ENCODE measurements around the gene STXBP5. TPM values are rescaled to one million over a fixed set of nuclear protein-coding genes. Genes with fewer than 3 reads are reported as not detected.

STXBP5 gene
- total and polyA plus RNA-seq, 2 of the 4 experiments (the other 2 are of a cell fraction): 13.2 to 46.4 TPM

DNA sequence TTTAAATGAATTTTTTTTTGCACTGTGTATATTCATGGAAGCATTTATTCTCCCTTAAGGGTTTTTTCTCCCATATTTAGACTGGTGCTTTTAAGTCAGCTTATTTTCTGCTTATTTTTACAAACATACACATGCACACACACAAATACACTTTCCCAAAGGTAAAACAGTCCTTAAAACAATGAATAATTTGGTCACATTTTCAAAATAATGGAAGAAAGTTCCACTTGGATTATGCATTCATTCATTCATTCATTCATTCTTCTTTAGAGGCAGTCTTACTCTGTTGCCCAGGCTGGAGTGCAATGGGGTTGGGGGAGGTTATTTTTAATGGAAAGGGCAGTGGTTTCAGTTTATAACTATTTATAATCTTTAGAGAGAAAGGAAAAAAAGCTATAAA lies 69.8 kb downstream of the STXBP5 start:
- ChIA-PET CTCF (interaction anchor here (0.6 to 1.0 kb wide), 3 partner anchors 10 to 65 kb away, joined by 3 to 4 read pairs (median 3); no protein-coding TSS in a partner anchor), POLR2A (ENCODE audit: unreplicated experiment) (no interaction called here)
- H2BK15ac ChIP-seq (ENCODE audit: low read depth, low read length): no peak overlapping the region
- H3K9me3 ChIP-seq (ENCODE audit: control insufficient read depth, insufficient read depth, low read length): no peaks in the 10 kb centered on the region
- no peak overlapping the region for H3K23ac ChIP-seq (ENCODE audit: low read depth, low read length)
- in situ Hi-C loops (cut with MboI; ENCODE audit: low sequenced_read_pairs): no loop called here
- ATAC-seq (ENCODE audit: low read depth): no peak
- H4K8ac ChIP-seq (ENCODE audit: low read depth in 2 of 2, low read length in 2 of 2): no peak overlapping the region
- no peak overlapping the region for H3K4me3 ChIP-seq (ENCODE audit: insufficient read depth, low read depth, low read length)
- no peak overlapping the region for H2BK120ac ChIP-seq (ENCODE audit: low read depth, low read length)
- no peak overlapping the region for H3K56ac ChIP-seq (ENCODE audit: extremely low read depth, insufficient read depth, low read length)
- H3K27me3 ChIP-seq (ENCODE audit: control insufficient read depth, insufficient read depth, low read length): no peaks in the 10 kb centered on the region
- no peak overlapping the region for H3K4me2 ChIP-seq (ENCODE audit: low read depth, low read length)
- H2BK5ac ChIP-seq (ENCODE audit: low read depth, low read length, poor library complexity, severe bottlenecking): no peak overlapping the region
- no peak overlapping the region for H3K14ac ChIP-seq (replicated peaks; ENCODE audit: low read depth, low read length)
- no peak for DNase-seq
- no peak overlapping the region for H4K91ac ChIP-seq (ENCODE audit: insufficient read depth, low read depth, low read length)
- H2BK20ac ChIP-seq (ENCODE audit: low read depth, low read length): no peak overlapping the region
- dilution Hi-C loops (cut with HindIII; ENCODE audit: low sequenced_read_pairs, unreplicated experiment): no loop called here
- no peak overlapping the region for H2AK9ac ChIP-seq (replicated peaks; ENCODE audit: low read depth, low read length, poor library complexity)
- H4K5ac ChIP-seq (ENCODE audit: low read depth, low read length): no peak overlapping the region
- H3K36me3 ChIP-seq (ENCODE audit: control insufficient read depth, insufficient read depth, low read length): peaks cover 9% of the 10 kb centered on the region
- TF ChIP-seq SMC3 (IDR thresholded peaks at IDR 0.05; ENCODE audit: low read depth, low read length) (no peak), RCOR1 (IDR thresholded peaks at IDR 0.05; ENCODE audit: insufficient replicate concordance, low read length) (no peak), RAD21 (IDR thresholded peaks at IDR 0.05; ENCODE audit: low read length) (no peak), MAFK (IDR thresholded peaks at IDR 0.05; ENCODE audit: low read depth, low read length) (no peak), CHD1 (IDR thresholded peaks at IDR 0.05; ENCODE audit: low read depth, low read length) (no peak), POLR2A (IDR thresholded peaks at IDR 0.05; ENCODE audit: low read depth, low read length) (no peak), NFE2L2 (IDR thresholded peaks at IDR 0.05; ENCODE audit: low read depth, low read length) (no peak), CEBPB (IDR thresholded peaks at IDR 0.05; ENCODE audit: low read depth, low read length) (no peak), MAZ (IDR thresholded peaks at IDR 0.05; ENCODE audit: borderline replicate concordance, low read depth, low read length) (no peak), BHLHE40 (IDR thresholded peaks at IDR 0.05; ENCODE audit: low read depth, low read length) (no peak)
- TF ChIP-seq, protein P1, sequence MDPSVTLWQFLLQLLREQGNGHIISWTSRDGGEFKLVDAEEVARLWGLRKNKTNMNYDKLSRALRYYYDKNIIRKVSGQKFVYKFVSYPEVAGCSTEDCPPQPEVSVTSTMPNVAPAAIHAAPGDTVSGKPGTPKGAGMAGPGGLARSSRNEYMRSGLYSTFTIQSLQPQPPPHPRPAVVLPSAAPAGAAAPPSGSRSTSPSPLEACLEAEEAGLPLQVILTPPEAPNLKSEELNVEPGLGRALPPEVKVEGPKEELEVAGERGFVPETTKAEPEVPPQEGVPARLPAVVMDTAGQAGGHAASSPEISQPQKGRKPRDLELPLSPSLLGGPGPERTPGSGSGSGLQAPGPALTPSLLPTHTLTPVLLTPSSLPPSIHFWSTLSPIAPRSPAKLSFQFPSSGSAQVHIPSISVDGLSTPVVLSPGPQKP (IDR thresholded peaks at IDR 0.05; ENCODE audit: borderline replicate concordance, low read depth, low read length): no peak
- TF ChIP-seq, protein P2, sequence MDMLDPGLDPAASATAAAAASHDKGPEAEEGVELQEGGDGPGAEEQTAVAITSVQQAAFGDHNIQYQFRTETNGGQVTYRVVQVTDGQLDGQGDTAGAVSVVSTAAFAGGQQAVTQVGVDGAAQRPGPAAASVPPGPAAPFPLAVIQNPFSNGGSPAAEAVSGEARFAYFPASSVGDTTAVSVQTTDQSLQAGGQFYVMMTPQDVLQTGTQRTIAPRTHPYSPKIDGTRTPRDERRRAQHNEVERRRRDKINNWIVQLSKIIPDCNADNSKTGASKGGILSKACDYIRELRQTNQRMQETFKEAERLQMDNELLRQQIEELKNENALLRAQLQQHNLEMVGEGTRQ (IDR thresholded peaks at IDR 0.05; ENCODE audit: low read depth, low read length): no peak
- no peaks in the 10 kb centered on the region for H3K9me1 ChIP-seq (ENCODE audit: insufficient read depth, low read length)
- no peak overlapping the region for H3K27ac ChIP-seq (ENCODE audit: insufficient read depth, low read length)
- no peak overlapping the region for H2AFZ ChIP-seq (replicated peaks; ENCODE audit: low read length, poor library complexity)
- no TSS peak for BruUV-seq (replicated peaks)
- no peak overlapping the region for H2AK5ac ChIP-seq (ENCODE audit: low read depth, low read length)
- no peak overlapping the region for H3K18ac ChIP-seq (ENCODE audit: low read depth, low read length)
- H3K79me1 ChIP-seq (ENCODE audit: low read depth in 1 of 2, low read length in 2 of 2): peaks cover 0 to 7% of the 10 kb centered on the region in 2 experiments; a peak in 2 of 4 replicates
- intact Hi-C loops (cut with micrococcal nuclease): no loop called here
- peaks cover 1% of the 10 kb centered on the region; the same call in 1 of the 2 replicates for H3K4me1 ChIP-seq (ENCODE audit: control insufficient read depth, insufficient read depth, low read length)
- no peak overlapping the region for H3K4ac ChIP-seq (ENCODE audit: low read depth, low read length)
- no peaks in the 10 kb centered on the region for H4K20me1 ChIP-seq (ENCODE audit: insufficient read depth, low read length)
- H3K9ac ChIP-seq (ENCODE audit: low read depth, low read length): no peak overlapping the region

Measured in IMR-90 (cell line).